ENCODE measurements around the gene BICDL2. TPM values are rescaled to one million over a fixed set of nuclear protein-coding genes. Genes with fewer than 3 reads are reported as not detected.
"Not testable (repeated sequence)": the region's sequence is repeated elsewhere in the genome, so short reads cannot be mapped to it uniquely, and the experiment has no call there.

The BICDL2 gene
- total RNA-seq, 4 donors from 2014 or later = 0.19 to 0.42 TPM; not detected in 2

- TF ChIP-seq EP300 (IDR thresholded peaks at IDR 0.05) (no peak), POLR2AphosphoS5 (IDR thresholded peaks at IDR 0.05) (no peak), POLR2A (IDR thresholded peaks at IDR 0.05; ENCODE audit: low read depth) (no peak), CTCF (IDR thresholded peaks at IDR 0.05) (no peak)
- 89% methylated on average over 17 of the region's 17 CpGs for WGBS
- DNase-seq (ENCODE audit: extremely low spot score) = no peak
- intact Hi-C loops (cut with DNase I) = no loop called here
- Histone ChIP-seq H3K27me3 (no peaks in the 10 kb centered on the region), H3K4me3 (no peak overlapping the region), H3K36me3 (peaks cover 0 to 15% (median 0%) of the 10 kb centered on the region in 4 donors), H3K4me1 (peaks cover 0 to 10% (median 4%) of the 10 kb centered on the region in 4 donors), H3K27ac (replicated peaks in 1 of 4) (no peak overlapping the region), H3K9me3 (no peaks in the 10 kb centered on the region)
Measured at GRCh38 chr16:3080024-3080423, 43.3 kb upstream of the BICDL2 start.

- peaks cover 0 to 15% (median 0%) of the 10 kb centered on the region in 4 donors for H3K36me3 ChIP-seq
- no peak overlapping the region for H3K27ac ChIP-seq (replicated peaks in 1 of 4)
- TF ChIP-seq POLR2A (IDR thresholded peaks at IDR 0.05; ENCODE audit: low read depth) = no peak
- TF ChIP-seq EP300 (IDR thresholded peaks at IDR 0.05) = no peak
- TF ChIP-seq POLR2AphosphoS5 (IDR thresholded peaks at IDR 0.05) = no peak
- TF ChIP-seq CTCF (IDR thresholded peaks at IDR 0.05) = no peak
- peaks cover 0 to 10% (median 0%) of the 10 kb centered on the region in 4 donors for H3K27me3 ChIP-seq
- DNase-seq (ENCODE audit: extremely low spot score) = no peak
- intact Hi-C loops (cut with DNase I) = no loop called here
- H3K4me1 ChIP-seq = peaks cover 0 to 13% (median 4%) of the 10 kb centered on the region in 4 donors
- 84% methylated on average over 3 of the region's 6 CpGs for WGBS
- no peaks in the 10 kb centered on the region for H3K9me3 ChIP-seq
- H3K4me3 ChIP-seq = no peak overlapping the region
Measured at GRCh38 chr16:3076577-3076976, 39.8 kb upstream of the BICDL2 start.

- H3K4me1 ChIP-seq = peaks cover 0 to 13% (median 4%) of the 10 kb centered on the region in 4 donors
- H3K4me3 ChIP-seq; DNase-seq (ENCODE audit: extremely low spot score); H3K27me3 ChIP-seq; intact Hi-C loops (cut with DNase I); H3K9me3 ChIP-seq; H3K27ac ChIP-seq (replicated peaks in 1 of 4): not testable (repeated sequence)
- 92% methylated on average over 6 of the region's 6 CpGs for WGBS
- H3K36me3 ChIP-seq = peaks cover 0 to 15% (median 0%) of the 10 kb centered on the region in 4 donors
Measured at GRCh38 chr16:3075946-3076345, 39.2 kb upstream of the BICDL2 start.

- Histone ChIP-seq H3K9me3 (no peaks in the 10 kb centered on the region), H3K4me1 (peaks cover 0 to 13% (median 4%) of the 10 kb centered on the region in 4 donors), H3K4me3 (no peak overlapping the region), H3K27ac (replicated peaks in 1 of 4) (no peak overlapping the region), H3K27me3 (peaks cover 0 to 10% (median 0%) of the 10 kb centered on the region in 4 donors), H3K36me3 (peaks cover 0 to 15% (median 0%) of the 10 kb centered on the region in 4 donors)
- 24% methylated on average over 9 of the region's 10 CpGs for WGBS
- TF ChIP-seq CTCF (IDR thresholded peaks at IDR 0.05) (no peak), EP300 (IDR thresholded peaks at IDR 0.05) (no peak), POLR2AphosphoS5 (IDR thresholded peaks at IDR 0.05) (no peak), POLR2A (IDR thresholded peaks at IDR 0.05; ENCODE audit: low read depth) (no peak)
- intact Hi-C loops (cut with DNase I) = no loop called here
- DNase-seq (ENCODE audit: extremely low spot score) = no peak
Measured at GRCh38 chr16:3075523-3075915, 38.8 kb upstream of the BICDL2 start.

- no peak overlapping the region for H3K4me3 ChIP-seq
- H3K27ac ChIP-seq (replicated peaks in 1 of 4) = no peak overlapping the region
- H3K36me3 ChIP-seq = peaks cover 0 to 15% (median 0%) of the 10 kb centered on the region in 4 donors
- no peak for DNase-seq (ENCODE audit: extremely low spot score)
- intact Hi-C loops (cut with DNase I) = no loop called here
- H3K4me1 ChIP-seq = peaks cover 0 to 13% (median 4%) of the 10 kb centered on the region in 4 donors
- TF ChIP-seq EP300 (IDR thresholded peaks at IDR 0.05) (no peak), CTCF (IDR thresholded peaks at IDR 0.05) (no peak), POLR2A (IDR thresholded peaks at IDR 0.05; ENCODE audit: low read depth) (no peak), POLR2AphosphoS5 (IDR thresholded peaks at IDR 0.05) (no peak)
- 53% methylated on average over 9 of the region's 9 CpGs for WGBS
- H3K27me3 ChIP-seq = peaks cover 0 to 10% (median 0%) of the 10 kb centered on the region in 4 donors
- no peaks in the 10 kb centered on the region for H3K9me3 ChIP-seq
Measured at GRCh38 chr16:3074860-3075522, 38.2 kb upstream of the BICDL2 start.

Data from esophagus muscularis mucosa (tissue), 4 donors.